Kidney epithelial cell (primary cell): ENCODE measurements around the gene NRP1. TPM values are rescaled to one million over a fixed set of nuclear protein-coding genes. Genes with fewer than 3 reads are reported as not detected.

ENCODE experiments used
- DNase-seq: peaks from one replicate; pipeline ENCODE4 v3.0.0-alpha.2; 2010; ENCODE audit warnings: low read depth
- H3K27me3 ChIP-seq: 2 replicates; pipeline ENCODE4 v1.6.0; 2011; ENCODE audit warnings: low read length; ENCODE audit not compliant: control insufficient read depth, insufficient read depth
- H3K36me3 ChIP-seq: 2 replicates; pipeline ENCODE4 v1.5.1; 2011; ENCODE audit warnings: low read length; ENCODE audit not compliant: control insufficient read depth, insufficient read depth
- H3K4me3 ChIP-seq: 2 replicates; pipeline ENCODE4 v1.5.1; 2011; ENCODE audit warnings: low read depth, mild to moderate bottlenecking, control low read depth, low read length
- total RNA-seq: library from RNA; depleted of rRNA; stranded (reverse); fragments of >200 nt; gene quantifications from 2 replicates; pipeline ENCODE4 v1.2.3, GENCODE V29; 2015
- TF ChIP-seq, protein P1 (sequence below): IDR thresholded peaks from 2 replicates; pipeline ENCODE4 v1.5.1; 2011; ENCODE audit warnings: mild to moderate bottlenecking, moderate library complexity, low read length, control low read depth, inconsistent platforms; ENCODE audit not compliant: insufficient read depth, poor library complexity, severe bottlenecking

The NRP1 gene
- total RNA-seq, 1 donor from 2014 or later, result 72.6 TPM

DNA sequence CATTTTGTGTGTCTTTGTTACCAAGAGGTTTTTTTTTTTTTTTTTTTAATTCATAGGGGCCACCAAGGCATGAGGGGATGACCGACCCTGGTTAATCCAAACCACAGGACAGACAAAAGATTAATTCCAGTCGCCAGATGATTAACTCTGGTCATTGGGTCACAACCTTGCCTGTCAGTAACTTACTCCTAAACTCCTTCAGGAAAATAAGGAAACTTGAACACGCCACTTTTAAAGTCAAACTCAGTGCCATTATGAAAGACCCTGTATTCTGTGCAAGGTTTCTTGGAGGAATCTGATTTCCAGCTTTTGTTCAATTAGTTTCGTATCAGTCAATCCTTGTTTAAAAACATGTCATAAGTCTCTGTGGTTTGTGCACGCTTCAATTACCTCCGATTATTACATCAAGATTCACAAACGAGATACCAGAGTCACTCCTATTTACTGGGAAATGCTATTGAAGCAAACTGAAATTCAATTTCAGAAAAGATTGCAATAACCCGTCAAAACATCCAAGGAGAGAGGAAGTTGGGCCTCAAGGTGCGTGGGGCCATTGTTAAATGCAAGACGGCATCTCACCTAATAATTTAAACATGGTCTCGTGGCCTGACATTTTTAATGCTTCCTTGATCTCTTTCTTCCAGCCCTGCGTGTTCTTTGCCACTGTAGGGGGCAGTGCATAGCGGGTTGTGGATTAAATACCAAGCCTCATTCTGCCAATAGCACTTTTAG is 44.0 kb downstream of the NRP1 start:
- TF ChIP-seq, protein P1, sequence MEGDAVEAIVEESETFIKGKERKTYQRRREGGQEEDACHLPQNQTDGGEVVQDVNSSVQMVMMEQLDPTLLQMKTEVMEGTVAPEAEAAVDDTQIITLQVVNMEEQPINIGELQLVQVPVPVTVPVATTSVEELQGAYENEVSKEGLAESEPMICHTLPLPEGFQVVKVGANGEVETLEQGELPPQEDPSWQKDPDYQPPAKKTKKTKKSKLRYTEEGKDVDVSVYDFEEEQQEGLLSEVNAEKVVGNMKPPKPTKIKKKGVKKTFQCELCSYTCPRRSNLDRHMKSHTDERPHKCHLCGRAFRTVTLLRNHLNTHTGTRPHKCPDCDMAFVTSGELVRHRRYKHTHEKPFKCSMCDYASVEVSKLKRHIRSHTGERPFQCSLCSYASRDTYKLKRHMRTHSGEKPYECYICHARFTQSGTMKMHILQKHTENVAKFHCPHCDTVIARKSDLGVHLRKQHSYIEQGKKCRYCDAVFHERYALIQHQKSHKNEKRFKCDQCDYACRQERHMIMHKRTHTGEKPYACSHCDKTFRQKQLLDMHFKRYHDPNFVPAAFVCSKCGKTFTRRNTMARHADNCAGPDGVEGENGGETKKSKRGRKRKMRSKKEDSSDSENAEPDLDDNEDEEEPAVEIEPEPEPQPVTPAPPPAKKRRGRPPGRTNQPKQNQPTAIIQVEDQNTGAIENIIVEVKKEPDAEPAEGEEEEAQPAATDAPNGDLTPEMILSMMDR, result peak; percentile 20
- DNase-seq, result no peak
- Histone ChIP-seq H3K36me3 (no peaks in the 10 kb centered on the region), H3K27me3 (no peaks in the 10 kb centered on the region), H3K4me3 (no peak overlapping the region)

DNA sequence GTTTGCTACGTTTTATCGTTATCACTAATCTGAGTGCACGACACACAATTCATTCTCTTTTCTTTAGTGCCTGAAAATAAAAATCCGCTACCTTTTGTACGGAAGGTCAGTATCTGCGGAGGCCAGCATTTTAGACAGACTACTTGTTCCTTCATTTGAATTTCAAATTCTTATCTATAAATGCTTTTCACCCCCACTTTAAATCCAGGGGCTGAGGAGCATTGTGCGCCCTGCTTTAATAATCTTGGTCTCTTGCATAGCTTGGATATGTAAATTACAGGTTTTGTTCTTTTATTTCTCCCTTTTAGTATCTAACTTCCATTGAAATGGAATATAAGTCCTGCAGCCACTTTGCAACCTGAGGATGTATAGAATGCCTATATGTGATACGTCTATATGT is 44.7 kb downstream of the NRP1 start:
- H3K27me3 ChIP-seq, result no peaks in the 10 kb centered on the region
- TF ChIP-seq, protein P1, result no peak
- no peak for DNase-seq
- no peak overlapping the region for H3K4me3 ChIP-seq
- no peaks in the 10 kb centered on the region for H3K36me3 ChIP-seq

DNA sequence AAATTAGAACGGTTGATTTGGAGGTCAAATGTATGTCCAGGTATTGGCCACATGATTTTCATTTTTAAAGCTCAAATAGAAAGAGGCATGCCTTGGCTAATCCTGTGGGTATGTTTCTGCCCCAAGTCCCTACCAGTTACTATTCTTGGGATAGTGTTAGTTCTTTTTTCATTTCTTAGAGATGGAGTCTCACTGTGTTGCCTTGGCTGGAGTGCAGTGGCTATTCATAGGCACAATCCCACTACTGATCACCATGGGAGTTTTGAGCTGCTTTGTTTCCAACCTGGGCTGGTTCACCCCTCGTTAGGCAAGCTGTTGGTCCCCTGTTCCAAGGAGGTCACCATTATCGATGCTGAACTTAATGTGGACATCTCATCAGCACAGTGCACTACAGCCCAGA is 46.3 kb downstream of the NRP1 start:
- no peak overlapping the region for H3K4me3 ChIP-seq
- no peaks in the 10 kb centered on the region for H3K36me3 ChIP-seq
- TF ChIP-seq, protein P1, result no peak
- no peaks in the 10 kb centered on the region for H3K27me3 ChIP-seq
- DNase-seq, result no peak

DNA sequence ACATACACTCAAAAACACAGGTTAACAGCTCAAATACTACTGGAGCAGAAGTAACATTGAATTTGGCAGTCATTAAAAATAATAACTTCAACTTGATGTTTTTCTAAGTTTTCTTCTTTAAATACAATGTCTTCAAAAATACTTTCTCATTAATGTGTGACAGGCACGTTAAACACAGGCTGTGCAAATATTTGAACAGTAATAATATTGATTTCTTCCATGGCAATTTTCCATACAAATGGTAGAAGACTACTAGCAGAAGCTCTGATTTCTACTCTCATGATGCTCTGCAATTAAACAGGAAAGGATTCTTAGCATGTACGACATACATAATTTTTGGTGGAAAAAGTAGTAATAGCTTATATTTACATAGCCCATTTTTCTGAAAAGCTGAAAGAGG is 47.4 kb downstream of the NRP1 start:
- Histone ChIP-seq H3K36me3 (no peaks in the 10 kb centered on the region), H3K4me3 (no peak overlapping the region), H3K27me3 (no peaks in the 10 kb centered on the region)
- TF ChIP-seq, protein P1, result no peak
- DNase-seq, result no peak

DNA sequence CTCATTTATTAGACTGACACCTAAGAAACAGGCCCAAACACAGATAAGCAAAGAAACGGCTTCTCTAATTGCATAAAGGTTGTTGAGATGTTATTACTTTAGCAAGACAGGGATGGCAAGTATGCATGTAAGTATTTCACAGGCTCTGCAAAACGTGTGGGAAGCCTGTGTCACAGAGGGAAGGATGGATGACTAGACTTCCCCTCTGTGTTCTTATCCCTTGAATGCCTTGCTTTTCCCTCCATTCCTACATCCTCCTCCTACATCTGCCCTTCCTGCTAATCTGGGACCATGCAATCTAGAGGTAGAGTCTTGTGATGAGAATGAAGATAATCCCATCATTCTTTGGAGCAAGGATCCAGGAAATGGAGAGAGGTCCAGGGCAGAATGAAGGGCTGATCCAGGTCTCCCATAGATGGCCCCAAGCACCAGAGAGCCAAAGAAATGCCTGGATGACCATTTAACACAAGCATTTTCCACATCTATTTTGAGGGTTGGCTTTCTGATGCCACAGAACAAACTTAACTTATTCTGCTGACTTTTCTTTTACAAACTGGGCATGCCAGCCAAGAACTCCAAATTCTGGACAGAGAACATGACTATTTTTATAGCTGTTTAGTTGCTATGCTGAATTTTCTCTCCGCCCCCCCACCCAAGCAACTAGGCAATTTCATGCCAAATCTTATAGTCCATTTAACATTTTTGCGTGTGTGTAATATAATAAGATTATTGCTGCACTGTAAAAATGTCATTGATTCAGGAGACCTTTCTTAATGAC is 48.1 kb downstream of the NRP1 start:
- no peak for DNase-seq
- TF ChIP-seq, protein P1, result no peak
- H3K36me3 ChIP-seq, result peaks cover 1% of the 10 kb centered on the region
- H3K27me3 ChIP-seq, result no peaks in the 10 kb centered on the region
- H3K4me3 ChIP-seq, result no peak overlapping the region
